ENCODE measurements around the gene PCBP3.
"Not testable (repeated sequence)": the region's sequence is repeated elsewhere in the genome, so short reads cannot be mapped to it uniquely, and the experiment has no call there.

The PCBP3 gene

DNA sequence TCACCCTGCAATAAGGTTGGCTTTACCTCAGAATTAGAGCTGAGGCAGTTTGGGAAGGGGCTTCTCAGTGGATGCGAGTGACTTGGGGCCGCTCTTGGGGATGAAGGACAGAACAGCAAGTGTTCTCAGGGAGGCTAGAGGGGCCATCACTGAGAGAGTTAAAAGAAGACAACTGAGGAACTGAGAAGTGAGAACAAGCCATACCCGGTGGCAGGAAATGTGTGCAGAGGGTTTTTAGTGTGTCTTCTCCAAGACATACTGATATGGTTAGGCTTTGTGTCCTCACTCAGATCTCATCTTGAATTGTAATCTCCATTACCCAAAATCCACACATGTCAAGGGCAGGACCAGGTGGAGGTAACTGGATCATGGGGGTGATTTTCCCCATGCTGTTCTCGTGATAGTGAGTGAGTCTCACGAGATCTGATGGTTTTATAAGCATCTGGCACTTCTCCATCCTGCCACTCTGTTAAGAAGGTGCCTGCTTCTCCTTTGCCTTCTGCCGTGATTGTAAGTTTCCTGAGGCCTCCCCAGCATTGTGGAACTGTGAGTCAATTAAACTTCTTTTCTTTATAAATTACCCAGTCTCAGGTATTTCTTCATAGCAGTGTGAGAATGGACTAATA lies 75.8 kb downstream of the PCBP3 start:
- DNase-seq (ENCODE audit: low read depth, low spot score): no peak
- H3K27ac ChIP-seq: no peak overlapping the region

DNA sequence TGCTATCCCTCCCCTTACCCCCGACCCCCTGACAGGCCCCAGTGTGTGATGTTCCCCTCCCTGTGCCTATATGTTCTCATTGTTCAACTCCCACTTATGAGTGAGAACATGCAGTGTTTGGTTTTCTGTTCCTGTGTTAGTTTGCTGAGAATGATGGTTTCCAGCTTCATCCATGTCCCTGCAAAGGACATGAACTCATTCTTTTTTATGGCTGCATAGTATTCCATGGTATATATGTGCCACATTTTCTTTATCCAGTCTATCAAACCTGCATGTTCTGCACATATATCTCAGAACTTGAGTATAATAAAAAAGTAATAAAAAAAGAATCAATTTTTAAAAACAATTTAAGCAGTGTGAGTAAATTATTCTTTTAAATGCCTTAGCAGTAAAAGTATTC lies 76.7 kb downstream of the PCBP3 start:
- not testable (repeated sequence) for DNase-seq (ENCODE audit: low read depth, low spot score); H3K27ac ChIP-seq

DNA sequence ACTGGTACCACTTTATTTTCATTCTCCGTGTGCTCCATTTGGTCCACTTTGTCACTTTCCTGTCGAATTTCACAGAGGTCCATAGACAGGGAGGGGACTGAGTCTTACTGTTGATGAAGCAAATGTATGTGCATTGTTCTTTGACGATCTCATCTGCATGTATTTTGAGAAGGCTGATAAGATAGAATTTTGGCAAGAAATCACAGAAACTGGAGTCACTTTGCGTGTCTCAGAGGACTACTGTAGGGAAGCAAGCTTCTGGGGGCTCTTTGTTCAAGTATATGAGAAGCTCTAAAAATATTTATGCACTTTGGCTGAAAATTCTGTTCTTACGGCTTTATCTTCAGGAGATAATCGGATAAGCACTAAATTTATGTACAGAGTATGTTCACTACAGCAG lies 78.1 kb downstream of the PCBP3 start:
- DNase-seq (ENCODE audit: low read depth, low spot score): no peak

GRCh38 chr21:45723049-45723958 lies 79.8 kb downstream of the PCBP3 start:
- DNase-seq (ENCODE audit: low read depth, low spot score): no peak
- H3K27ac ChIP-seq: no peak overlapping the region

More for the DNA sequence above, 78.1 kb downstream of the PCBP3 start:
- H3K27ac ChIP-seq: no peak overlapping the region

DNA sequence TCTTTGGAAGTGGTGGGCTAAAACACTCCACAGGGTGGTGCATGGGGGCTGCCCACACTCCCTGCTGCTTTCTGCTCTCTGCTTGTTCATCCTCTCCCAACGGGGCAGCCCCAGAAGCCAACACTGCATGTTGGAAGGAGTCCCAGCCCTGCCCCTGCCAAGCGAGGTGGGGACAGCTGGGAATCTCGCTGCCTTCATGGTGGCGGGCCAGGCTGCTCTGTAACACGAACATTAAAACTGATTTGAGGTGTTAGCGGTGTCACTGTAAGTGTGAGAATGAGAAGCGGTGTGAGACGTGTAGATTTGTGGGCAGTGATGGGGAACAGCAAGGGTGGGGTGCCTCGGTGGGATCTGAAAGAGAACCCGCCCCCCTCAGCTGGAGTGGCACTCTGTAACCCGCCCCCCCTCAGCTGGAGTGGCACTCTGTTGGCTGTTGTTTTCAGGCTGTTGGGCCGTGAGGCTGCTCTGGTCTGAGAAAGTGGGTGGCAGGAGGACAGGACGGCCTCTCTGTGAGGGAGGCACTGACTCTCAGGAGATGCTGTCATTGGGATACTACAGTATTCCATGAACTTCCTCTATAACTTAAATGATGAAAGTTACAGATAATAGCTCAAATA lies 80.9 kb downstream of the PCBP3 start:
- no peak overlapping the region for H3K27ac ChIP-seq
- DNase-seq (ENCODE audit: low read depth, low spot score): no peak

DNA sequence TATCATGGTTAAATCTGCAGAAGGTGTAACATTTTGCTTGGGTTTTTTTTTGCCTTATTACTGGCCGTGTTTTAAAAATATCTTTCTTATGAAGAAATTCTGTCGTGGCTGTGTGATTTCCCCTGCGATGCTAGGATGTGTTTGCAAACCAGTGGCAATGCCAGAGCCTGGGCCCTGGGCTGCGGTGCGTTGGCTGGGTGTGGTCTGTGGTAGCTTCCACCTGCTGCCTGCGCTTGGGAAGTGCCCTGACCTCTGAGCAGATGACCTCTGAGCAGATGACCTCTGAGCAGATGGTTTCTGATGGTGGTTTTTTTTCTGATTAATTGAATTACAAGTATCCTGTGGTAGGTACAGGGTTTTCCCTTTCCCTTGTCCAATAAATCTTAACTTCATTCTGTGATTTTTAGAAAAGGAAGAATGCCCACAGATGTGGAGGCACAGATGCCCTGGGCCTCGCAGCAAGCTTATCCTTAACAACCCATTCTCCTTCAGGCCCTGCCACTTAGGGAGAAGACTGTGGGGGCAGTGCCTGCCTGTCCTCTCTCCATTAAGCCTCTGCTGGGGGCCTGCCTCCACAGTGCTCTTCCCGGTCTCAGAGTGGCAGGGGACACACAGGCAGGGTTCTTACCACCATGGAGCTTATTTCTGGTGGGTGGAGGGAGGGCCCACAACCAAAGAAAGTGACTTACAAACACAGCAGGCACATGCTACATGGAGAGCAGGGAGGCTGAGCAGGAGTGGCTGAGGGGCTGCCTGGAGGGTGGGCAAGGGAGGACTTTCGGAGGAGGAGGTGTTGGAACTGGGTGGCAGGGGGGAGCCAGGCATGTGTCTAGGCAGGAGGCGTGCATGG lies 81.7 kb downstream of the PCBP3 start:
- DNase-seq (ENCODE audit: low read depth, low spot score): no peak
- no peak overlapping the region for H3K27ac ChIP-seq

DNA sequence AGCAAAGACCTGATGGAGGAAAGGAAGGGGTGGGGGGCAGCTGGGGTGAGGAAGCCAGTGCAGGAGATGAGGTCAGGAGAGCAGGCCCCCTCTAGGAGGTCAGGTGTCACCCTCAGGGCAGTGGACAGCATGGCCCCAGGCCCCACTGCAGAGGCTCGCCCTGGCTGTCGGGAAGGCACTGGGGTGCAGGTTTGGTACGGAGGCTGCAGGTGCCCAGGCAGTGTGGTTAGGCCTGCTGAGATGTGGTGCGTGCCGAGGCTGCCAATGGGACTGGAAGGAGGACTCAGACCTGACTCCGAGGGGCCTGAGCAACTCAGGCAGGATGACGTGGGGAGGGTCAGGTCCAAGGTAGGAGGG lies 82.3 kb downstream of the PCBP3 start:
- no peak overlapping the region for H3K27ac ChIP-seq
- DNase-seq (ENCODE audit: low read depth, low spot score): no peak

- no peak for DNase-seq (ENCODE audit: low read depth, low spot score)
- no peak overlapping the region for H3K27ac ChIP-seq
Measured at GRCh38 chr21:45726438-45726837, 82.9 kb downstream of the PCBP3 start.

- H3K27ac ChIP-seq: no peak overlapping the region
Measured at GRCh38 chr21:45727390-45727789, 83.9 kb downstream of the PCBP3 start.

GRCh38 chr21:45735259-45736000 lies 91.9 kb downstream of the PCBP3 start:
- H3K27ac ChIP-seq: no peak overlapping the region
- no peak for DNase-seq (ENCODE audit: low read depth, low spot score)

More at GRCh38 chr21:45727390-45727789, 83.9 kb downstream of the PCBP3 start:
- no peak for DNase-seq (ENCODE audit: low read depth, low spot score)

DNA sequence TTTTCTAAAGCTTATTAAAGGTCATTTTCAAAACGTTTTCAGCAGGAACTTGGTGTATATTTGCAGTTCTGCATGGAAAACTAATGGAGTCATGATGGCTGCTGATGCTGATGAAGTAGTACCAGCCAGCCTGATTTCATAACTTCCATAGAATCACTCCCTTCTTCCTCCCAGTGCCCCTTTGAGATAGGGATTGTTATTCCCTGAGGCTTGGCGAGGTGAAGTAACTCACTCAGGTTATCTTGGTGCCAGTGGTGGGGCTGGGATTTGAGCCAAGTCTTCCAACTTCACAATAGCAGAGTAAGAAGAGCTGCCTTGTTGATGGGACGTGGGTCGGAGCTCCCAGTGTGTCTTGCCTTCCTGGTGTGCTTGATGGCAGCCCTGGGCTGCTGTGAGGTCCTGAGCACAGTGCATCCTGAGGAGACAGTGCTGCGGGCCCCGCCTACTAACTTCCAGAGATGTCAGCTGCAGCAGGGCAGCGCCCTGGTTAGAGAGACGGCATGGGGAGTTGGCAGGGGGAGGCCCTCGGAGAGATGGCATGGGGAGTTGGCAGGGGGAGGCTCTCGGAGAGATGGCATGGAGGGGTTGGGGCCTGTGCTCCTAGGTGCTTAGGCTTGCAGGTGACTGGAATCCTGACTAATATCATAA lies 92.6 kb downstream of the PCBP3 start:
- DNase-seq (ENCODE audit: low read depth, low spot score): no peak

GRCh38 chr21:45736690-45737484 lies 93.4 kb downstream of the PCBP3 start:
- no peak for DNase-seq (ENCODE audit: low read depth, low spot score)
- H3K27ac ChIP-seq: no peak overlapping the region

More for the DNA sequence above, 92.6 kb downstream of the PCBP3 start:
- H3K27ac ChIP-seq: no peak overlapping the region

GRCh38 chr21:45737485-45738166 lies 94.1 kb downstream of the PCBP3 start:
- no peak overlapping the region for H3K27ac ChIP-seq
- DNase-seq (ENCODE audit: low read depth, low spot score): no peak

- DNase-seq (ENCODE audit: low read depth, low spot score): no peak
- no peak overlapping the region for H3K27ac ChIP-seq
Measured at GRCh38 chr21:45739218-45740087, 95.9 kb downstream of the PCBP3 start.

DNA sequence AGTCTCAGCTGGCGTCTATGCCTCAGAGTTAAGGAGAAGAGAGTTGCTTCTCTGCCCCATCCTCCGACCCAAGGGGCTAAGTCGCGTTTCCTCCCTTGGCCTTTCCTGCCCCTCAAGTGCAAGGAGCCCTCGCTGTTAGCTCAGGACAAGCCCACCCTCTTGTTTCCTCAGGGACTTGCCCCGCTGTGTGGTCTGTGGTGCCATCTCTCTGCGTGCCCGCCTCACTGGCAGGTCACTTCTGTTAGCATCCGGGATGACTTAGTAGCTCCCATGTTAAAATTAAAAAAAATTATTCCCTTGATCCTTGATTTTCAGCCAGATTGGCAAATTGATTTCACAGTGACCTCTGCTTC lies 96.5 kb downstream of the PCBP3 start:
- H3K27ac ChIP-seq: no peak overlapping the region

GRCh38 chr21:45740491-45741357 lies 97.2 kb downstream of the PCBP3 start:
- no peak for DNase-seq (ENCODE audit: low read depth, low spot score)
- H3K27ac ChIP-seq: no peak overlapping the region

More for the DNA sequence above, 96.5 kb downstream of the PCBP3 start:
- DNase-seq (ENCODE audit: low read depth, low spot score): no peak

All from epithelial cell of prostate (primary cell).